Epithelial cell of esophagus (primary cell): ENCODE results near the gene CCRL2.

ENCODE experiments used
- DNase-seq: peaks from one replicate; pipeline ENCODE4 v3.0.0; 2010; ENCODE audit warnings: low read depth
- H3K4me3 ChIP-seq: 2 replicates; pipeline ENCODE4 v1.5.1; 2011; ENCODE audit warnings: mild to moderate bottlenecking, low read length, control low read depth
- CTCF ChIP-seq: IDR thresholded peaks from 2 replicates; pipeline ENCODE4 v1.5.1; 2011; ENCODE audit warnings: low read depth, mild to moderate bottlenecking, low read length, control low read depth, inconsistent platforms; ENCODE audit not compliant: insufficient read depth; ENCODE audit errors: missing control alignments

The CCRL2 gene

GRCh38 chr3:46365737-46366524 is 41.1 kb upstream of the CCRL2 start:
- no peak for TF ChIP-seq CTCF
- DNase-seq = peak; percentile 37
- no peak overlapping the region for H3K4me3 ChIP-seq

- no peak overlapping the region for H3K4me3 ChIP-seq
- no peak for TF ChIP-seq CTCF
- DNase-seq = no peak
These were observed 39.2 kb upstream of the CCRL2 start for GRCh38 chr3:46367811-46368210.

DNA sequence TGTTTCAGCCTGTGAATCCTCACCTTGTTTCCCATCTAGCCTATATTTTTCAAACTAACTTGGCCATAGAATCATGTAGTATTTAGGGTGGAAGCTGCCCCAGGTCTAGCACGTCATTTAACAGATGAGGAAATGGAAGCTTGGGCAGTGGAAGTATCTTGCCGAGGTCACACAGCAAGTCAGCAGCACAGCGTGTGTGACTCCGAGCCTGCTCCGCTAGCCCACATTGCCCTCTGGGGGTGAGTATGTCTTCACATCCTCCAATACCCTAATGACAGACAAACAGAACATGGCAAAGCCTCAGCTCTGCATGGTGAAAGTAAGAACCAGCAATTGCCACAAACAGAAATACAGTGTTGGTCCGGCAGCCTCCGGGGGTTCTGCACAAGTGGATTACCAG is 38.5 kb upstream of the CCRL2 start:
- H3K4me3 ChIP-seq = no peak overlapping the region
- TF ChIP-seq CTCF = peak; percentile 28
- peak; percentile 32 for DNase-seq

GRCh38 chr3:46369151-46369550 is 37.9 kb upstream of the CCRL2 start:
- no peak overlapping the region for H3K4me3 ChIP-seq
- no peak for TF ChIP-seq CTCF
- no peak for DNase-seq

GRCh38 chr3:46369675-46370132 is 37.4 kb upstream of the CCRL2 start:
- H3K4me3 ChIP-seq = no peak overlapping the region
- no peak for DNase-seq
- no peak for TF ChIP-seq CTCF

DNA sequence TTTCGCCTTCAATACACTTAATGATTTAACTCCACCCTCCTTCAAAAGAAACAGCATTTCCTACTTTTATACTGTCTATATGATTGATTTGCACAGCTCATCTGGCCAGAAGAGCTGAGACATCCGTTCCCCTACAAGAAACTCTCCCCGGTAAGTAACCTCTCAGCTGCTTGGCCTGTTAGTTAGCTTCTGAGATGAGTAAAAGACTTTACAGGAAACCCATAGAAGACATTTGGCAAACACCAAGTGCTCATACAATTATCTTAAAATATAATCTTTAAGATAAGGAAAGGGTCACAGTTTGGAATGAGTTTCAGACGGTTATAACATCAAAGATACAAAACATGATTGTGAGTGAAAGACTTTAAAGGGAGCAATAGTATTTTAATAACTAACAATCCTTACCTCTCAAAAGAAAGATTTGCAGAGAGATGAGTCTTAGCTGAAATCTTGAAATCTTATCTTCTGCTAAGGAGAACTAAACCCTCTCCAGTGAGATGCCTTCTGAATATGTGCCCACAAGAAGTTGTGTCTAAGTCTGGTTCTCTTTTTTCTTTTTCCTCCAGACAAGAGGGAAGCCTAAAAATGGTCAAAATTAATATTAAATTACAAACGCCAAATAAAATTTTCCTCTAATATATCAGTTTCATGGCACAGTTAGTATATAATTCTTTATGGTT is 36.1 kb upstream of the CCRL2 start, which contains the start of gene CCR5:
CCR5 (plus strand) TSS at position 108 of the 680 bp plus-strand sequence. CDS start 1,957 bp downstream, outside the sequence.
- no peak within 1 kb of the TSS for H3K4me3 ChIP-seq
- no peak for DNase-seq
- no peak for TF ChIP-seq CTCF
